SK-N-SH (cell line): ENCODE data around the gene RPS24. TPM values are rescaled to one million over a fixed set of nuclear protein-coding genes. Genes with fewer than 3 reads are reported as not detected.

Experiments
- CTCF ChIA-PET: fragments of 300-600, 350-600 bp; formaldehyde crosslinking; extraction: SDS; loops from one replicate; lab custom pipeline; 2021; lab: Yijun Ruan, JAX
- POLR2A ChIA-PET: fragments of 350-600 bp; sonication (Branson Sonifier 250); formaldehyde crosslinking; extraction: SDS; loops from one replicate; lab custom pipeline; 2020; ENCODE audit warnings: antibody characterized with exemption, inconsistent platforms; lab: Yijun Ruan, JAX
- DNase-seq: peaks from one replicate; pipeline ENCODE4 v3.0.0; 2012
- H2AFZ ChIP-seq: fragments of 200-600 bp; sonication (generic); 2 replicates; pipeline ENCODE4 v1.8.1; 2016; ENCODE audit warnings: antibody characterized with exemption, mild to moderate bottlenecking, low read depth
- H3F3A ChIP-seq: fragments of 200-600 bp; sonication (generic); replicated peaks from 2 replicates; pipeline ENCODE3; 2016; ENCODE audit warnings: antibody characterized with exemption, mild to moderate bottlenecking; ENCODE audit not compliant: insufficient read depth
- H3K27ac ChIP-seq, 2 experiments: fragments of 200-500 bp in 1 of 2; fragments of 200-600 bp in 1 of 2; sonication (Bioruptor generic) in 1 of 2; sonication (generic), shearing (Covaris generic) in 1 of 2; 2 replicates each; pipeline versions ENCODE4 v1.5.1 to v1.6.1; 2014 to 2016; ENCODE audit warnings: low read depth in 2 of 2, inconsistent platforms in 1 of 2, low read length in 1 of 2, mild to moderate bottlenecking in 1 of 2, mixed read lengths in 1 of 2
- H3K27me3 ChIP-seq: fragments of 200-600 bp; sonication (generic), shearing (Covaris generic); 2 replicates; pipeline ENCODE4 v1.6.1; 2016; ENCODE audit warnings: mixed run types; ENCODE audit not compliant: insufficient read depth
- H3K36me3 ChIP-seq, 2 experiments: fragments of 200-500 bp in 1 of 2; fragments of 200-600 bp in 1 of 2; sonication (Bioruptor generic) in 1 of 2; sonication (generic) in 1 of 2; replicated peaks in 1 of 2; 2 replicates each; pipeline versions ENCODE3 to v1.5.1; 2014 to 2016; ENCODE audit warnings: low read length in 1 of 2, mild to moderate bottlenecking in 1 of 2; ENCODE audit not compliant: insufficient read depth in 2 of 2, control insufficient read depth in 1 of 2
- H3K4me1 ChIP-seq, 2 experiments: fragments of 200-500 bp in 1 of 2; fragments of 200-600 bp in 1 of 2; sonication (Bioruptor generic) in 1 of 2; sonication (generic), shearing (Covaris generic) in 1 of 2; 2 replicates each; pipeline versions ENCODE4 v1.5.1 to v1.6.1; 2014 to 2016; ENCODE audit warnings: low read depth in 1 of 2, low read length in 1 of 2, mixed run types in 1 of 2; ENCODE audit not compliant: insufficient read depth in 2 of 2, control insufficient read depth in 1 of 2
- H3K4me2 ChIP-seq: fragments of 200-600 bp; sonication (generic), shearing (Covaris generic); 2 replicates; pipeline ENCODE4 v1.6.1; 2017; ENCODE audit warnings: mixed run types
- H3K4me3 ChIP-seq, 2 experiments: fragments of 200-500 bp in 1 of 2; fragments of 200-600 bp in 1 of 2; sonication (Bioruptor generic) in 1 of 2; sonication (generic), shearing (Covaris generic) in 1 of 2; 2 replicates each; pipeline versions ENCODE4 v1.5.1 to v1.8.1; 2014 to 2016; ENCODE audit warnings: low read depth in 2 of 2, inconsistent platforms in 1 of 2, low read length in 1 of 2, mild to moderate bottlenecking in 1 of 2, mixed read lengths in 1 of 2, moderate library complexity in 1 of 2
- H3K79me2 ChIP-seq: fragments of 200-600 bp; sonication (generic); 2 replicates; pipeline ENCODE4 v1.8.1; 2017; ENCODE audit warnings: mild to moderate bottlenecking; ENCODE audit not compliant: insufficient read depth
- H3K9ac ChIP-seq: fragments of 200-600 bp; sonication (generic); 2 replicates; pipeline ENCODE4 v1.6.1; 2017; ENCODE audit warnings: mixed run types
- H3K9me2 ChIP-seq: fragments of 200-600 bp; sonication (generic); 2 replicates; pipeline ENCODE4 v1.6.1; 2017; ENCODE audit warnings: mixed run types
- H3K9me3 ChIP-seq: fragments of 200-600 bp; sonication (generic); 2 replicates; pipeline ENCODE4 v1.6.1; 2017; ENCODE audit warnings: mixed run types, mild to moderate bottlenecking, moderate library complexity
- H4K20me1 ChIP-seq: fragments of 200-600 bp; sonication (generic); 2 replicates; pipeline ENCODE4 v1.6.1; 2017; ENCODE audit warnings: mild to moderate bottlenecking, mixed run types; ENCODE audit not compliant: insufficient read depth
- CHD2 ChIP-seq: fragments of 150-350 bp; IDR thresholded peaks from 2 replicates; pipeline ENCODE4 v1.6.1; 2018; ENCODE audit warnings: low read length; ENCODE audit not compliant: partially characterized antibody
- EP300 ChIP-seq, 2 experiments: IDR thresholded peaks; 2 replicates each; pipeline versions ENCODE4 v1.4.0 to v1.6.1; 2012; ENCODE audit warnings: borderline replicate concordance in 1 of 2, low read depth in 1 of 2, low read length in 1 of 2
- FOSL2 ChIP-seq: IDR thresholded peaks from 2 replicates; pipeline ENCODE4 v1.4.0; 2012; ENCODE audit warnings: low read depth, mild to moderate bottlenecking, moderate library complexity, borderline replicate concordance
- FOXM1 ChIP-seq: IDR thresholded peaks from 2 replicates; pipeline ENCODE4 v1.4.0; 2012; ENCODE audit warnings: low read depth, mild to moderate bottlenecking
- IRF3 ChIP-seq: fragments of 150-350 bp; IDR thresholded peaks from 2 replicates; pipeline ENCODE4 v1.6.1; 2016; ENCODE audit warnings: mild to moderate bottlenecking, low read depth, low read length
- JUND ChIP-seq: IDR thresholded peaks from 2 replicates; pipeline ENCODE4 v1.4.0; 2012
- MAX ChIP-seq: IDR thresholded peaks from 2 replicates; pipeline ENCODE4 v1.4.0; 2012; ENCODE audit warnings: low read depth
- MXI1 ChIP-seq: IDR thresholded peaks from 2 replicates; pipeline ENCODE4 v1.6.1; 2012; ENCODE audit warnings: mild to moderate bottlenecking, low read depth, low read length, improper control_type of control experiment
- NRF1 ChIP-seq: IDR thresholded peaks from 2 replicates; pipeline ENCODE4 v1.6.1; 2012; ENCODE audit warnings: low read depth, mild to moderate bottlenecking, low read length
- PBX3 ChIP-seq: IDR thresholded peaks from 2 replicates; pipeline ENCODE4; 2012
- RAD21 ChIP-seq: IDR thresholded peaks from 2 replicates; pipeline ENCODE4 v1.6.1; 2012; ENCODE audit warnings: mild to moderate bottlenecking, low read length
- RCOR1 ChIP-seq: fragments of 150-350 bp; IDR thresholded peaks from 2 replicates; pipeline ENCODE4 v1.6.1; 2017; ENCODE audit warnings: antibody characterized with exemption, low read length
- REST ChIP-seq: IDR thresholded peaks from 2 replicates; pipeline ENCODE4 v1.6.1; 2012; ENCODE audit warnings: mild to moderate bottlenecking, low read depth, low read length, moderate library complexity
- RXRA ChIP-seq: IDR thresholded peaks from 2 replicates; pipeline ENCODE4 v1.4.0; 2012; ENCODE audit warnings: low read depth, mild to moderate bottlenecking, borderline replicate concordance
- SMC3 ChIP-seq: IDR thresholded peaks from 2 replicates; pipeline ENCODE4 v1.6.1; 2012; ENCODE audit warnings: low read depth, low read length, improper control_type of control experiment
- TCF12 ChIP-seq: IDR thresholded peaks from 2 replicates; pipeline ENCODE4 v1.4.0; 2012
- YY1 ChIP-seq: IDR thresholded peaks from 2 replicates; pipeline ENCODE4 v1.4.0; 2012; ENCODE audit warnings: low read depth, mild to moderate bottlenecking
- ZBTB33 ChIP-seq: IDR thresholded peaks from 2 replicates; pipeline ENCODE4 v1.4.0; 2012; ENCODE audit warnings: low read depth, borderline replicate concordance
- WGBS: methylation state at CpG from one replicate; pipeline ENCODE4 v1.1.6; 2017; ENCODE audit warnings: low lambda C conversion rate; 5-methylcytosine and 5-hydroxymethylcytosine counted together
- polyA plus RNA-seq, 3 experiments: library from polyadenylated mRNA; depleted of rRNA; stranded (reverse); fragments of >200 nt; gene quantifications; 2 replicates each; pipeline ENCODE4 v1.2.3, GENCODE V29; 2012

The RPS24 gene
- polyA plus RNA-seq, 1 of the 3 experiments (the other 2 are of a cell fraction) = 3,806 TPM

GRCh38 chr10:78046711-78047269 is 13.1 kb downstream of the RPS24 start:
- Histone ChIP-seq H3K4me2 (no peak overlapping the region), H3K9me2 (no peaks in the 10 kb centered on the region), H3K27ac (no peak overlapping the region), H3K9me3 (no peaks in the 10 kb centered on the region), H3K4me3 (no peak overlapping the region), H4K20me1 (peaks cover 18% of the 10 kb centered on the region), H3F3A (peaks cover 27% of the 10 kb centered on the region), H3K79me2 (no peaks in the 10 kb centered on the region)
- CTCF ChIA-PET = interaction anchor here (0.6 to 4.9 kb wide), 97 partner anchors 10 to 1171 kb away, joined by 3 to 122 read pairs (median 6); partner anchors contain the start of gene POLR3A
- WGBS = 79% methylated on average over 10 of the region's 10 CpGs
- TF ChIP-seq CHD2 (no peak), ZBTB33 (no peak), EP300 (IDR thresholded peaks at IDR 0.05; ENCODE audit: borderline replicate concordance in 1 of 2, low read depth in 1 of 2, low read length in 1 of 2) (no peak), NRF1 (no peak), TCF12 (no peak), SMC3 (no peak), PBX3 (no peak), MAX (no peak), FOSL2 (no peak)
- TF ChIP-seq, all 33 proteins: peak for 0
- POLR2A ChIA-PET = interaction anchor here (0.8 to 1.3 kb wide), 5 partner anchors 13 to 1156 kb away, joined by 3 to 6 read pairs (median 3); no protein-coding TSS in a partner anchor
- Histone ChIP-seq H3K4me1 (peaks cover 22 to 26% of the 10 kb centered on the region in 2 experiments; a peak in 3 of 4 replicates), H3K36me3 (peaks cover 5 to 8% of the 10 kb centered on the region in 2 experiments), H2AFZ (no peak overlapping the region), H3K27me3 (no peaks in the 10 kb centered on the region), H3K9ac (no peak overlapping the region)
- no peak for DNase-seq

GRCh38 chr10:78047314-78047891 is 13.7 kb downstream of the RPS24 start:
- no peaks in the 10 kb centered on the region for H3K79me2 ChIP-seq
- no peaks in the 10 kb centered on the region for H3K9me2 ChIP-seq
- peak; percentile 80 for DNase-seq
- peaks cover under 1 to 2% of the 10 kb centered on the region in 2 experiments for H3K36me3 ChIP-seq
- H3K4me1 ChIP-seq = peaks cover 22 to 26% of the 10 kb centered on the region in 2 experiments; a peak in 3 of 4 replicates
- ChIA-PET CTCF (interaction anchor here (0.6 to 4.9 kb wide), 148 partner anchors 8 to 1308 kb away, joined by 3 to 122 read pairs (median 4); partner anchors contain the start of gene RPS24), POLR2A (interaction anchor here (0.8 to 1.3 kb wide), 5 partner anchors 13 to 1156 kb away, joined by 3 to 6 read pairs (median 3); no protein-coding TSS in a partner anchor)
- no peak overlapping the region; a peak in 1 of 4 replicates for H3K4me3 ChIP-seq
- H4K20me1 ChIP-seq = peaks cover 12% of the 10 kb centered on the region
- WGBS = 35% methylated on average over 12 of the region's 13 CpGs
- H3K4me2 ChIP-seq = no peak overlapping the region
- no peak overlapping the region for H2AFZ ChIP-seq
- no peaks in the 10 kb centered on the region for H3K27me3 ChIP-seq
- no peak overlapping the region for H3K9ac ChIP-seq
- H3K27ac ChIP-seq = peak overlapping the region in 1 of 2 experiments; percentile 70; a peak in 2 of 4 replicates
- H3F3A ChIP-seq = peaks cover 21% of the 10 kb centered on the region
- no peaks in the 10 kb centered on the region for H3K9me3 ChIP-seq
- TF ChIP-seq JUND (no peak), RXRA (no peak), RCOR1 (peak; percentile 24; the same call in 1 of the 2 replicates), FOXM1 (no peak), SMC3 (peak; percentile 92), YY1 (no peak), TCF12 (no peak), RAD21 (peak; percentile 100), IRF3 (no peak), MXI1 (peak; percentile 33; the same call in 1 of the 2 replicates), REST (no peak)
